Glomerular endothelial cell (primary cell): ENCODE results near the gene GARS1. TPM values are rescaled to one million over a fixed set of nuclear protein-coding genes. Genes with fewer than 3 reads are reported as not detected.
"Not testable (repeated sequence)": the region's sequence is repeated elsewhere in the genome, so short reads cannot be mapped to it uniquely, and the experiment has no call there.

Experiments used
- DNase-seq: peaks from one replicate; pipeline ENCODE4 v3.0.0-alpha.2; 2011; ENCODE audit warnings: low read depth, low spot score; ENCODE audit errors: extremely low read depth
- total RNA-seq: library from RNA; depleted of rRNA; stranded (reverse); fragments of >200 nt; gene quantifications from 2 replicates; pipeline ENCODE4 v1.2.3, GENCODE V29; 2015

The GARS1 gene
- total RNA-seq, 1 donor from 2014 or later = 181 TPM

- DNase-seq = no peak
These were observed 23.5 kb downstream of the GARS1 start for GRCh38 chr7:30618080-30618676.

GRCh38 chr7:30618961-30619360 lies 24.3 kb downstream of the GARS1 start:
- no peak for DNase-seq

- DNase-seq = no peak
These were observed 30.6 kb downstream of the GARS1 start for GRCh38 chr7:30625283-30625682.

DNA sequence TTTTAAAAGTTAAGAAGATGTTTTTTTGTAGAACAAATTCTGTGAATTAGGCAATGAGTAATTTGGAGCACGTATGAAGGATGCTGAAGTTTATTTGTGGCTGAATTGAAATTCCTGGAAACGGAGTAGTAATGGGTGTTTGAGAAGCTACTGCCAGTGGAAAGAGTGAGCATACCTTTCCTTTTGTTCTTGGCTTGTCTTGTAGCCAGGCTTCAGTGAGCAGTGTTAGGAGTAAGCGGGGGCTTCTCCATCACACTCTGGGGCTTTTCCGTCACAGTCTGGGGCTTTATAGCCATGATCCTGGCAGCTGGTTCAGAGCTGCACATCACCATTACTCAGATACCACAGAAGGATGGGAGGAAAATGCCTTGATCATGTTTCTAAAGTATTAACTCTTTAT lies 32.3 kb downstream of the GARS1 start:
- no peak for DNase-seq

- DNase-seq = no peak
These were observed 36.3 kb downstream of the GARS1 start for GRCh38 chr7:30630986-30631385.

GRCh38 chr7:30633223-30633622 lies 38.5 kb downstream of the GARS1 start:
- no peak for DNase-seq

GRCh38 chr7:30634193-30634626 lies 39.5 kb downstream of the GARS1 start:
- no peak for DNase-seq

DNA sequence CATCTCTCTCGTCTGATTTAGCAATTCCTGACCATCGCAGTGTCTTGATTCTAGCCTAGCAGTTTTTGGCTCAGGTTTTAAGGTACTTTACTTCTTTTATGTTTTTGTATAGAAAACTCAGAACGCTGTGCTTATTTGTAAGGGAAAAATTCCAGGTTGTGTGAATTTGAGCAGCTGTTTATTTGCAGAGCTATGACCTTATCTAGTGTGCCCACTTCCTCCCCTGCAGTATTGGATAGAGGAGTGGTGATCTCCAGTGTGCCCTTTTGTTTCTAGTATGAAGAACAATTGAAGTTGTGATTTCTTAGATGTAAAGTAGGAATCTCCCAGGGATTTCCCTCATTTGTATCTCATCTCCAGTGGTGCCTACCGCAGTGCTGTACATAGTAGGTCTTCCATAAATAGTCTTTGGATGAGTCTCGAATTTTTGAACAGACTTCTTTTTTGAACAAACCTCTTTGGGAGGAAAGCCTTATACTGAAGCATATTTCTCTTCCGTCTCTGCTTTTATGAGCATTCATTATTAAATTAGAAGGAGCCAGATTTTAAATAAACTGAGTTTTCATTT lies 40.0 kb downstream of the GARS1 start:
- DNase-seq = no peak

DNA sequence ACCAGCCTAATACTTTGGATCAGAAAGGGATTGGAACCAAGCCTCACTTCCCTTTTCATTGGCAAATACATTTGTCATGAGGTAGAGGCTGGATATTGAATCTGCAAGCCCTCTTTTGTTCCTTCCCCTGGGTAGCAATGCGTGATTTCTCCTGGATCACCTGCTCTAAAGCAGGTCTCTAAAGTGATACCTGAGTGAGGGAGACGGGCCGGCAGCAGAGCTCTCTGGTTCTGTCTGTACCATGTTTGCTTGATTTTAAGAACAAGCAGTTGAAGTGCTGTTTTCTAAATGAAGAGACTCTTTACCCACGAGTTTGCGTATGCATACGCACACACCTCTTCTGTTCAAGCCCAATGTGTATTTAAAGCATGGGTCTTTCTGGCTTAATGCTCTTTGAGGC lies 41.1 kb downstream of the GARS1 start:
- DNase-seq = no peak

GRCh38 chr7:30642322-30642721 lies 47.6 kb downstream of the GARS1 start:
- not testable (repeated sequence) for DNase-seq

GRCh38 chr7:30642789-30643188 lies 48.1 kb downstream of the GARS1 start:
- no peak for DNase-seq

DNA sequence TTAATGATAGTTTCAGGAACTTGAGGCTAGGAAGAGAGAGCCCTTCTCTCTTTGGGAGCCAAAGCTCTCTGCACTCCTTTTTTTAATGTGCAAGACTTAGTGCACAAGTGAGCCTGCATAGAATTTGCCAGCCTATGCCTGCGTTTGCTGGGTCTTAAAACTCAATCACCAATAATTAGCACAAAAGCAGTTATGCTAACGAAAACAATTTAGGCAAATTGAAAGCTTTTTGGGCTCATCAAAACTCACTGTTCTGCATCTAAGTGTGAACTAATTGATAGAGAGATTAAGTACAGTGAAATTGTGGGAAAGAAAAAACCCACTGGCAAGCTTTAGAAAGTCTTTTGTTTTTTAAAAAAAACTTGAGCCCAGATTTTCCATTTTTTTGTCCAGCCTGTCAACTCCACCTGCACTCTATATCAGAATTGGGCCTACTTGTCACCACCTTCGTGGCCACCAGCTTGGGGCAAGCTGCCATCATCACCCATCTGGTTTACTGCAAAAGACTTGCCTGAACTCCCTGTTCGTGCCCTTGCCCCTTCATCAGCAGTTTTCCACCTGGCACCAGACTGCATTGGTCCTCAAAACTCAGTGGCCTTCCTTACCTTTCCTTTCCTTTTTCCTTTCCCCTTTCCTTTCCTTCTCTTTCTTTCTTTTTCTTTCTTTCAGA lies 49.7 kb downstream of the GARS1 start:
- DNase-seq = no peak

DNA sequence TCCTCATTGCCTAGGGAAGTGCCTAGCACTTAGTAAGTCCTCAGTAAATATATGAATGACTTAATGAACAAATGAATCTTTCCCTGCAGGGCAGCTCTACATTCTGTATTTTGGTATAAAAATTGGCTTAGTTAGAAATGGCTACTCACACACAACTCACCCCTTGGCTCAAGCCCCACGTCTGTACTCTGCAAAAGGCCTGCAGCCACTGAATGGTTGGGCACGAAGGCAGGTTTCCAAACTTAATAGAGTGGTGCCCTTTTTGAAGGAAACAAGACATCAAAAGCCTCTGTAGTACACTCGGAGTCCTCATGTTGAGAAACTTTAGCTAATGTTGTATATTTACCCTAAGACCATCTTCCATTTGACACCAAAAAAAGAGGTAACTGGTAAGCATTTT lies 51.0 kb downstream of the GARS1 start:
- DNase-seq = no peak

GRCh38 chr7:30646154-30646553 lies 51.5 kb downstream of the GARS1 start:
- no peak for DNase-seq

DNA sequence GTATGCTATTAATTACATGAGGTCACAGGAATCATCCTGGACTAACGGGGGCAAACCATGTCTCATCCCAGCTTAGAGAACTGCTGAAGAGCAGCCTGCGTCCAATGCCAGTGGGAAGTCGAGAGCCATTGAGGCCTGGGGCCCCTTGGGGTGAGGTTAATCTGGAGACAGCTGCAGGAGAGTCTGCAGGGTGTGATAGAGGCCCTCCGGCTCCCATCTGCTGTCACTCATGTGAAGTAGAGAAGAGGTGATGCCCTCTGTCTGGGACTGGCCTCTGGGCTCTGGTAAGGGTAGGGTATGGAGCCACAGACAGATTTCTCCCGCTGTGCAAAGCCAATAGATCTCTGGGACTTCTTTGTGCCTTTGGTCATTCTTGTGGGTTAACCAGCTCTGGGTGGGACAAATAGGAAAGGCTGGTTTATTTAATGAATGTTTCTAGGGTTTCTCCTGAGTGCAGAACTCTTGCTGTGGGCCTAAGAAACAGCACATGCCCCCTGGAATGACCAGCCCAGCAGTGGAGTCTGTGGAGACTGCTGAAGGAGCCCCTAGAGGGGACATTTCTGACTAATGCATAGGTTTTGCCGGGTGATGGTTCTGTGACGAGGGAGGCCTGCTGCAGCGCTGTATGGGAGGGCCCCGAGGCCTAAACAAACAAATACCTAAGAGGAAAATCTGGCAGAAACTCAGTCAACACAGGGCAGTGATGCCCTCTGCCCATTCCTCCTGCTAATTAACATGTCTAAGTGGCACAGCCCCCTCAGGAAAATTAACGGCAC lies 53.1 kb downstream of the GARS1 start:
- DNase-seq = no peak

DNA sequence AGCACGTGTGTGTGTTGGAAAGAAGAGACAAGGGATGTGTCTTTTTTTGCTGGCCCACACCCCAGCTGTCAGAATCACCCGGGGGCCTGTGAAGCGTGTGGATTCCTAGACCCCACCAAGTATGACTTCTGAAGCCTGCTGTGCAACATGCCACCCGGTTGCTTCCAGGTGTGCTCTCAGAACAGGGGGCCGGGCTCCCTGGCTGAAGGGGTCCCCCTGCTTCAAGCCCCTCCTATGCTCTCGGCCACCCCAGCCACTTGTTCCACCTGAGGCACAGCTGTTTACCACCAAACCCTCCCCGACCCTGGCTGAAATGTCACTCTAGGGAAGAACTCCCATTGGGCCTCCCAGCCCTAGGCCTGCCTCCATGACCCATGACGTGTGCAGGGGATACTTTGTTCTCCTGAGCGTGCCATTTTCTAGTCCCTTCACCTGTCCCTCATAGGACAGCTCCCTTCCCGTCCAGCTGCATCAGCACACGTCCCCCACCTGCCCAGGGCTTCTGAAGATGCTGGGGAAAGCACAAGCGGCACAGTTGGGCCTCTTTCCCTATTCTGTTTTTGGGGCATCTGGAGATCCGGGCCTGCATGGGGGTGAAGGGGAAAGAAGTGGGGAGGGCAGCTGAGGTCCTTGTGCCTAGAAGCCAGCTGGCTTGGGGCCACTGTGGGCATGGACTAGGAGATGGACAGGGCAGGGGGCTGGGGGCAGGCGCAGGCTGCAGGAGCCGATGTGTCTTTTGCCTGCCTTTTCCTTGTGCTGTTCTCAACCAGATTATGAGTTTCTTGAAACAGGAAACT lies 54.3 kb downstream of the GARS1 start:
- no peak for DNase-seq

DNA sequence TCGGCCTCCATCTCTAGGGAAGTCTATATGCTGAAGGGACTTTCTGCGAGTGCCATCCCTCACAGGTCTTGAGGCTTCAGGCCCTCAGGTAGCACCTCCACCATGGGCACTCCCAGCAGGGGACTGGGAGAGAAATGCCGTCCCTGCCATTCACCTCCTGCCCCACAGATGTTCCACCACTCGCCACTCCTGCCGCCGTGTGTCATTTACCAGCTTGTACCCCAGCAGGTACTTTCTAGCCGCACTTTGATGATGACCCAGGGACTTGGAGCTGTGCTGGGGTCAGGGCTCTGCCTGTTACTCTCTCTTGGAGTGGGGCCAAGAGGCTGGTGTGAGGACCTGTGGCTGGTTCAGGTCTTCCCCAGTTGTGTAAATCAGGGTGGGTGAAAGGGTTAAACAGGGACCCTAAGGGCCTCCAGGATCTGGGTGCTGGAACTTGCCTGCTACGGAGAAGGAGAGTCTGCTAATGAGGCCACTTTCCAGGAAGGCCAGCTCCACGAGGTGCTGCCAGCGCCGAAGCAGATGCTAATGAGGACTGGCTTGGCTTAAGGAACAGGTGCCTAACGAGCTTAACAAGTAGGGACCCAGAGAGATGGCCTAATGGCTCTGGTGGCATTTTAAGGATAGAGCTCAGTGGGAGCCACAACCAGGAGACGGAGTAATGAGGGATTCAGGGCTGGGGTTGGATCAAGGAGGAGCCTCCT lies 55.2 kb downstream of the GARS1 start:
- DNase-seq = no peak

DNA sequence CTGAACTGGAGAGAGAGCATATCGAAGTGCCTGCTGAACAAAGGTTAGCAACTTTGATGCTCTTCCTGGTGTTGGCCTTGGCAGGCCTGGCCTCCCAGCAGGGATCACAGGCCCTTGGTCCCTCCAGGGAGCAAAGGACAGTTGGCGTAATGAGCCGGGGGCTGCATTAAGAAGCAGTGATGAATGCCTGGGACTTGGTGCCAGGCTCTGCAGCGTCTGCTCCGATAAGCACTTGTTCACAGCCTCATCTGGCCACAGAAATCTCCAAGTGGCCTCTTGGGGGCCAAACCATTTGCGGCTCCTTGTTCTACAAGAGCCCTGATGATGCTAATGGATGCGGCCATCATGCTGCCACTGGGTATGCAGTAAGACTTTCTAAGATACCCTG lies 55.7 kb downstream of the GARS1 start:
- no peak for DNase-seq

GRCh38 chr7:30652132-30652531 lies 57.5 kb downstream of the GARS1 start:
- DNase-seq = no peak
